ENCODE data around the gene PPP1R26.
"Not testable (repeated sequence)": the region's sequence is repeated elsewhere in the genome, so short reads cannot be mapped to it uniquely, and the experiment has no call there.

The PPP1R26 gene

DNA sequence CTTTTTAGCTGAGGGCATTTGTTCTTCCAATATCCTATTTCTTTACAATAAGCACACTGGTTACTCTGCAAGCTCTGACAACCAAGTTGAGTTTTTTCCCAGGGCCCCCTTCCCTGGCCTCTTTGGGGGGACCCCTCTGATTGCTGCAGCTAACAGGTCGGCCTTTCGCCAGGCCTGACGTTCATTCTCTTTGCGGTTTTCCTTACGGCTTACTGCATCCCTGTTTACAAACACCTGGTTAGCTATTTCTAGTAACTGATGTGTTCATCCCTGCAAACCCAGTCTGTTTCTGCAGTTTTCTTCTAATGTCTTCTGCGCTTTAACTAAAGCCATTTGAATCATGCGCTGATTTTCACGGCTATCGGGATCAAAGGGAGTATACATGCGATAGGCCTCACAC, 37.5 kb upstream of the PPP1R26 start:
- no peak for DNase-seq (ENCODE audit: low read depth)
- no peak overlapping the region for H3K4me3 ChIP-seq (ENCODE audit: low read depth, low read length)
- TF ChIP-seq, protein P1, sequence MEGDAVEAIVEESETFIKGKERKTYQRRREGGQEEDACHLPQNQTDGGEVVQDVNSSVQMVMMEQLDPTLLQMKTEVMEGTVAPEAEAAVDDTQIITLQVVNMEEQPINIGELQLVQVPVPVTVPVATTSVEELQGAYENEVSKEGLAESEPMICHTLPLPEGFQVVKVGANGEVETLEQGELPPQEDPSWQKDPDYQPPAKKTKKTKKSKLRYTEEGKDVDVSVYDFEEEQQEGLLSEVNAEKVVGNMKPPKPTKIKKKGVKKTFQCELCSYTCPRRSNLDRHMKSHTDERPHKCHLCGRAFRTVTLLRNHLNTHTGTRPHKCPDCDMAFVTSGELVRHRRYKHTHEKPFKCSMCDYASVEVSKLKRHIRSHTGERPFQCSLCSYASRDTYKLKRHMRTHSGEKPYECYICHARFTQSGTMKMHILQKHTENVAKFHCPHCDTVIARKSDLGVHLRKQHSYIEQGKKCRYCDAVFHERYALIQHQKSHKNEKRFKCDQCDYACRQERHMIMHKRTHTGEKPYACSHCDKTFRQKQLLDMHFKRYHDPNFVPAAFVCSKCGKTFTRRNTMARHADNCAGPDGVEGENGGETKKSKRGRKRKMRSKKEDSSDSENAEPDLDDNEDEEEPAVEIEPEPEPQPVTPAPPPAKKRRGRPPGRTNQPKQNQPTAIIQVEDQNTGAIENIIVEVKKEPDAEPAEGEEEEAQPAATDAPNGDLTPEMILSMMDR (IDR thresholded peaks at IDR 0.05; ENCODE audit: control insufficient read depth, extremely low read depth, insufficient read depth), result no peak

DNA sequence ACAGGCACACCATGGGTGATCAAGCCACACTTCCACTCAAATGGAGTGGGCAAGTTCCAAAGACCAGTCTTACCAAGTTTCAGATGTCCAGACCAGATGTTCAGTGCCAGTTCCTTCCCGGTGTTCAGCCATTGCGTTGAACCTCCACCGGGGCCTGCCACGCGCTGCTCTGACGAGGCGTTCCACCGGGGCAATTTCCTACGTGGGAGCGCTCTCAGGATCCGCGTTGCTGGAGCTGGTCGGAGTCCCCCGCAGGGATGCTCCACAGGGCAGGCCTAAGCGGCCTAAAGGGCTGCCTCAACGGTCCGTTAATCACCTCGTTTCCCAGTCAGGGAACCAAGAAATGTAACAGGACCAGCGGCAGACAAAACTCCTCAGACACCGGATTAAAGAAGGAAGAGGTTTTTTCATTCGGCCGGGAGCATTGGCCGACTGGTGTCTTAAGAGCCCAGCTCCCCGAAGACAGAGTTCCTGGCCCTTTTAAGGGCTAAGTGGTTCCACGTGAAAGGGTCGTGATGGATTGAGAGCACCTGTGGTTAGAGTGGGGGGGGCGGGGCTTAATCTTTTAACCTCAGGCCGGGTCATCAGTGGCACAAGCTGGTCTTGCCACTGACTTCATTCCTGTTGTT, 35.7 kb upstream of the PPP1R26 start:
- DNase-seq (ENCODE audit: low read depth), result no peak
- no peak overlapping the region for H3K4me3 ChIP-seq (ENCODE audit: low read depth, low read length)
- TF ChIP-seq, protein P1 (IDR thresholded peaks at IDR 0.05; ENCODE audit: control insufficient read depth, extremely low read depth, insufficient read depth), result no peak

DNA sequence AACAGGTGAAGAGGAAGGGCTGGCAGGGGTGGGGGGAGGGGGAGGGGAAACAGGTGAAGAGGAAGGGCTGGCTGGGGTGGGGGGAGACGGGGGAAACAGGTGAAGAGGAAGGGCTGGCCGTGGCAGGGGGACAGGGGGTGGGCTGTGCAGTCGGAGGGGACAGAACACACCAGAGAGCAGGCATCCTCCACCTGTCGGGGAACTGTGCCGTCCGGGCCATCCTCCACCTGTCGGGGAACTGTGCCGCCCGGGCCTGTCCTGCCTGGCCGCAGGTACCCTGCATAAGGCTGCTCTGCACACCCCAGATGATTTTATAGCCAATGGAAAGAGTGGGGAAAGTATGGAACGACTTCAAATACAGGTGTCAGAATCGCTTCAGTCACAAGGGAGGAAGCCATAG, 32.5 kb upstream of the PPP1R26 start:
- TF ChIP-seq, protein P1 (IDR thresholded peaks at IDR 0.05; ENCODE audit: control insufficient read depth, extremely low read depth, insufficient read depth), result no peak
- DNase-seq (ENCODE audit: low read depth), result no peak
- no peak overlapping the region for H3K4me3 ChIP-seq (ENCODE audit: low read depth, low read length)

DNA sequence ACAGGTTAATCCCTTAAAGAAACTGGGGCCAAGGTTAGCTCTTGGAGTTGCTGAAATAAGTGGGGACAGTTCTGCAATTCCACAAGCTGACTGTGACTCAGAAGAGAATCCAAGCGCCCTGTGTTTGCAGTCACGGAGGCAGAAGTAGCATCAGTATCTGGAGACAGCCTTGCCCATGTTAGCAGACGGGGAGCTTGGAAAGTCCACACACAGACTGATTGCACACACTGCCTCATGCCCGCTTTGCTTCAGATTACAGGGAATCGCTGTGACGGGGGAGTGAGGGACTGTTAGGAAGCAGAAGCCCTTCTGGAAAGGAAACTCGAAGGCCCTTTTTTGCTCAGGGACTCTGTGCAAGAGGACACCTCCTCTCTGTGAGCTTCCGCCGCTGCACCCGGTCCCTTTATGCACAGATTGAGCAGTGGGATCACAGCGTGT, 30.9 kb upstream of the PPP1R26 start:
- TF ChIP-seq, protein P1 (IDR thresholded peaks at IDR 0.05; ENCODE audit: control insufficient read depth, extremely low read depth, insufficient read depth), result no peak
- no peak for DNase-seq (ENCODE audit: low read depth)
- H3K4me3 ChIP-seq (ENCODE audit: low read depth, low read length), result no peak overlapping the region

DNA sequence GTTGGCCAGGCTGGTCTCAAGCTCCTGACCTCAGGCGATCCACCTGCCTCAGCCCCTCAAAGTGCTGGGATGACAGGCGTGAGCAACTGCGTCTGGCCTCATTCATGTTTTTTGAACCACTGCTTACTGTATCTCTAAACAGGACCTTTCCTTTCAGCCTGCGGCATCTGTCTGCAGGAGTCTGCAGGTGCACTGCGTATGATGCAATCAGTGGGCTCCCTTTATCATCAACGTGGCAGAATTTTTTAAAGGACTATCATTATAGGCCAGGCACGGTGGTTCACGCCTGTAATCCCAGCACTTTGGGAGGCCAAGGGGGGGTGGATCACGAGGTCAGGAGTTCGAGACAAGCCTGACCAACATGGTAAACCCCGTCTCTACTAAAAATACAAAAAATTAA, 30.1 kb upstream of the PPP1R26 start:
- not testable (repeated sequence) for DNase-seq (ENCODE audit: low read depth); H3K4me3 ChIP-seq (ENCODE audit: low read depth, low read length)

DNA sequence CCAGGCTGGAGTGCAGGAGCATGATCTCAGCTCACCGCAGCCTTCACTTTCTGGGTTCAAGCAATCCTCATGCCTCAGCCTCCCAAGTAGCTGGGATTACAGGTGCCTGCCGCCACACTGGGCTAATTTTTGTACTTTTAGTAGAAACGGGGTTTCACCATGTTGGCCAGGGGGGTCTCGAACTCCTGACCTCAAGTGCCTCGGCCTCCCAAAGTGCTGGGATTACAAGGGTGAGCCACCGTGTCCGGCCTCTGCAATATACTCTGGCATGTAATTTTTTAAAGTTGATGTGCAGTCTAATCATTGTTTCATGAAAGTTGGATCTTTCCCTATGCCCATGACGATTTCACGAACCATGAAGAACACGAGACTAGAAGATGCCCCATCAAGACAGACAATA, 28.6 kb upstream of the PPP1R26 start:
- DNase-seq (ENCODE audit: low read depth), result no peak
- no peak overlapping the region for H3K4me3 ChIP-seq (ENCODE audit: low read depth, low read length)
- TF ChIP-seq, protein P1 (IDR thresholded peaks at IDR 0.05; ENCODE audit: control insufficient read depth, extremely low read depth, insufficient read depth), result no peak

DNA sequence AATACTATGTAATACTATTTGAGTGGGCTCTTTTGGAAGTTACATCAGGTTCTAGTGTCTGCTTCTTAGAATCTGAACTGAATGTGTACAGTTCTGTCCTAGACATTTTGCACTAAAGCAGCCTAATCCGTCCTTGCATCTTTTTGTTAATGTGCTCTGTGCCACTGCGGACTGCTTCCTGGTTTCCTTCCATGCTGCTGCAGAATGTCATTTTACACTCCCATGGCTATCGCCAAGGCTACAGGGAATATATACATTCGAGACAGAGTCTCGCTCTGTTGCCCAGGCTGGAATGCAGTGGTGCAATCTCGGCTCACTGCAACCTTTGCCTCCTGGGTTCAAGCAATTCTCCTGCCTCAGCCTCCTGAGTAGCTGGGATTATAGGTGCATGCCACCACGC, 27.7 kb upstream of the PPP1R26 start:
- not testable (repeated sequence) for H3K4me3 ChIP-seq (ENCODE audit: low read depth, low read length); DNase-seq (ENCODE audit: low read depth)

DNA sequence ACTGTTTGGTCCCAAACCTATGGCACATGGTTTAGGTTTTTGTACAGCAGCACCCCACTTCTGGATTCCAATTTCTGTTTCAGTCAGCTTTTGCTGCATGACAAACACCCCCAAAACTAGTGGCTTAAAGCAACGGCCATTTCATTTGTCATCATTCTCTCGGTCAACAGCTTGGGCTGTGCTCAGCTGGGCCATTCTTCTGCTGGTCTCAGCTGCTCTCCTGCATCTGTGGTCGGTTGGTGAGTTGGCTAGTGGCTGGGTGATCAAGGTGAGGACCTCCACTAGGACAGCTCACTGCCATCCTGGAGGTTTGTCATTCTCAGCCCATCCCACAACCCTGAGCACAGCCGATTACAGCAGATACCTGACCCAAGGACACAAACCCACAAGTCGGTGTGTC, 24.8 kb upstream of the PPP1R26 start:
- H3K4me3 ChIP-seq (ENCODE audit: low read depth, low read length), result no peak overlapping the region
- TF ChIP-seq, protein P1 (IDR thresholded peaks at IDR 0.05; ENCODE audit: control insufficient read depth, extremely low read depth, insufficient read depth), result no peak
- no peak for DNase-seq (ENCODE audit: low read depth)

All from LNCaP clone FGC (cell line).